Stimulated activated CD8-positive, alpha-beta memory T cell treated with anti-CD3 and anti-CD28 coated beads, Interleukin-4, amount 100 ng/mL, for 24 hours (primary cell): Measurements from ENCODE around the gene SOBP.

Source experiments
- DNase-seq: peaks from one replicate; pipeline ENCODE4 v3.0.0-alpha.2; 2020; ENCODE audit warnings: low read depth

The SOBP gene

DNA sequence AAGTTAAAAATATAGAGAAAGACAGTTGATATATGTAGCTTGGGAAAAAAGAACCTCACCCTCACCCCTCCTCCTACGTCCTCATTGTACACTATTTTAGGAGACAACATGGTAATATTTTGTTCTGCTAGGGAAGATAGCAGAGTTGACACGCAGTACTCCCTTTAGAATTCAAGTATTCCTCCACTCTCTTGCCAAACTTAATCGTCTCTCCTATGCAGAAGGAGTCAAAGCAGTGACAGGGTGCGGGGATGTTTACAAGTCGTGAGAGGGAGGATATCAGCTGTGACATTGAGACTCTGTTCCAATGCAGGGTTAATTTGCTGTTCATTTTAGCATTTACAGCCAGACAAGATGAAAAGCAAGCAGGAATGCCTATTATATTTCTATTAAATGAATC is 97.5 kb downstream of the SOBP start:
- no peak for DNase-seq

DNA sequence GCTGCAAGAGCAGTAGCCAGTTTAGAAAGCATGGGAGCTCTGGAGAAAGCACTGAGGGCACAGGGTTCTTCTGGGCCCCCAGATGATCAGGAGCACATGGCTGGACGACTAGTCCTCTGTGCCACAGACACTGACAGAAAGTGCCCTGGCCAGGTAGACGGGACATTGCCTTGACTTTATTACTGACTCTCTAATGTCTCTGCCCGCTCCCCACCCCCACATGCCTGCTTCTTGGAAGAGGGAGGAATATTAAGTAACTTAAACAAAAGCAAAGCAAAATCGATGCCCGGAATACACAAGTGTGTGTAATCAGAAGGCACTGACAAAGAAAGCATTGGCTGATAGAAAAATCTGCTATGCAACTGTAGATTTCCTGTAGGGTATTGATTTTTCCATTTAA is 99.3 kb downstream of the SOBP start:
- DNase-seq = no peak

DNA sequence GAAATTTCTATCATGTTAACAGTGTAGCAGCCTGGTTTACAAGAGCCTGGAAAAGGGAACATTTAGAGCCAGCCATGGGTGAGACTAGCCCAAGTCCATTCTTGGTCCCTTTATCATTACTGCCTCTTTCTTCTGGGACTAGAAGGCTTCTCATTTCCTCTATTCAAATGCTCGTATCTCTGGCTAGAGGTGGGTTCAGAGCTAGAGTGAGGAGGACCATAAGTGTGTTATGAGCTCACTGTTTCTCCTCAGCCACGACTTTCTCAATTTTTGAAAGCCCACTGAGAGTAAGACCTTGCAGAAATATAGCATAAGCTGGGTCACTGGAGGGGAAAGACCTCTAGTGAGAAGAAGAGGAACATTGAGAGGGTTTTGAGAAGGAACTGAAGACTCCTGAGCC is 100.0 kb downstream of the SOBP start:
- no peak for DNase-seq

DNA sequence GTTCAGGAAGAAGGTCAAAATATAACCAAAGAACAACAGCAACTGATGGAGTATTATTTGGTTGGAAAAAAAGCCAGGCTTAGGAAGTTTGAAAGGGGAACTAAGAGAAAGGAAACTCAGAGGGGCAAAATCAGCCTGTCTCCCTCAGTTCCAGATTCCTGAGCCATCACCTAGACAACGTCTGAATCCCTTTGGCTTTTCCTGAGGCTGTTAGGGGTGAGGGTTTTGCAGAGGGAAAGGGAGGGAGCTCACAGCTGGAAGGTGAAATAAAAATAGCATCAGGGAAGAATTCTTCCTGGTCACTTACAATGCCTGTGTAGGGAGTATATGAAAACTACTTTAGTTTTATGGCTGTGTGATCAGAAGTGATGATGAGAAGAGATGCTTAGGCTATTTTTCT is 100.5 kb downstream of the SOBP start:
- DNase-seq = no peak

DNA sequence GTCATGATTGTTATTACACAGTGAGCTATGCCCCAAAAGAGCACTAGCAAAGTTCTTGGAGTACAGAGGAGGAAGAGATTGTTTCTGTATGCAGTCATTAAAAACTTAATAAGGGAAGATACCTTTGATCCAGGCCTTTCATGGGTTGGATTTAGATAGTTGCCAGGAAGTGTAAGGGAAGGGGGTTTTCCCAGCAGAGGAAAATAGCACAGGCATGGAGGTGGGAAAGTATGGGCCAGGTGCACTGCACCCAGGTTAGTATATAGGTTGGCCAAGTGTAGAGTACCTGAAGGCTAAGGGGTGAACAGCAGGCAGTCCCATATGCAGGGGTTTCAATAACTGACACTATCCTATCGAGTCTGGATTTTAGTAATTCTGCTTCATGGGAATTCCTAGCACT is 101.4 kb downstream of the SOBP start:
- DNase-seq = no peak

DNA sequence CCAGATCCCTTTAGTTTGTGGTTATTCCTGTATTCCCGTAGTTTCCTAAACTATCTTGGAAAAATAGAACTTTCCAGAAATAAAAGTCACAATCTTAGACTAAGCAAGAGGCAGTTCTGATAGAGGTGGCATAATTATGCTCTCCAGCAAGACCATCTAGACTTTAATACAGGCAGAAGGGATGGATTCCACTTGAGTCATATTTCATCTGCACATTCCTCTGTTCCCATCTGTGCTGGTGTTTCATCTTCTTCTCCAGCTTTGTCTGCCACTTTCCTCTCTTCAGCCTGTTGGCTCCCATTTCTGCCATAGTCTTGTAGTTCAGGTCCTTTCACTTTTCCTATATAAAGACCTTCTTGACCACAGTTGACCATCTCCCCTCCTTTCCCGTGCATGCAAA is 102.9 kb downstream of the SOBP start:
- DNase-seq = no peak

DNA sequence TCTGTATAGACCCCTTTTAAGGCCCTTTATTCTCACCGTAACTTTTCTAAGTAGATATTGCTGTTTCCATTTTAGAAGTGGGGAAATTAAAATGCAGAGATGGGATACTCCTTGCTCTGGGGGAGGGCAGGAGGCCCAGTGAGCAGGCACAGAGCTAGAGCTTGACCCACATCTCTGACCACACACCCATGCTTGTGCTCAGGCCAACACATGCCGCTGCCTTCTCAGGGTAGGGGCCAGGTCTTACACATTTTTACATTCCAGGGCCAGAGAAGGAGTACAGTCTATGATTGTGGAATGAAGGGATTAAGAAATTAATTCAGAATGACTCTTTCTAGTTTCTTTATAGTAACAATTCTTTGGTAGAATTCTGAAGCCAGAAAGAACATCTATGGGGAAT is 104.8 kb downstream of the SOBP start:
- no peak for DNase-seq

DNA sequence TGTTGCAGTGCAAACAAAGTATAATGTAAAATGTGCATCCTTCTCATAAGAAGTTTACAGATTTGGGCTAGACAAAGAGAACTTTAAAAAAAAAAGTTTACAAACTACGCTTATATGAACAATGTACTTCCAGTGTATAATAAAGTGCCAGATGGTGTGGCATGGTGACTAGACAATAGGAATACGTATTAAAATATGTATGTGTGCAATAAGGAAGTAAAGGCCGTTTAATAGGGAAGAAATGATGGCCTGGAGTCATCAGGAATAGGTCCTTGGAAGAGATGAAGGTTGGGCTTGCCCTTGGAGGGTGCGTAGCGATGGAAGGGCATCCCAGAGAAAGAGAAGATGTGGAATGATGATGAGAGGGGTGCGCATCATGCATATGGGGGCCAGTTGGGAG is 108.2 kb downstream of the SOBP start:
- DNase-seq = no peak

DNA sequence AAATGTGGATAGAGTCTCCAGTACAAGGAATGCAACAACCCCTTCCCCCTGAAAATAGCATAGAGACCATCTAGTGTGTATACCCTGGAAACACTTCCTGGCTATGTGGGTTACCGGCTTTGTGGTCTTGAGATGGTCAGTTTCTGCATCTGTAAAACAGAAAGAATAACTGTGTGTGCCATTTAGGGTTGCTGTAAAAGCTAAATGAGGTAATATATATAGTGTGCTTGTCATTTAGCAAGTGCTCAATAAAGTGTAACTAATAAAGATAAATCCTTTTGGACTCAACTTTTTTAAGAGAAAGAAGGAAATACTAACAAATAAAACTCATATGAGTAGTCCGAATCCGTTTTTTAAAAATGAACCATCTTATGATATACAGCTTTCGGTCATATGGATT is 109.1 kb downstream of the SOBP start:
- DNase-seq = no peak

DNA sequence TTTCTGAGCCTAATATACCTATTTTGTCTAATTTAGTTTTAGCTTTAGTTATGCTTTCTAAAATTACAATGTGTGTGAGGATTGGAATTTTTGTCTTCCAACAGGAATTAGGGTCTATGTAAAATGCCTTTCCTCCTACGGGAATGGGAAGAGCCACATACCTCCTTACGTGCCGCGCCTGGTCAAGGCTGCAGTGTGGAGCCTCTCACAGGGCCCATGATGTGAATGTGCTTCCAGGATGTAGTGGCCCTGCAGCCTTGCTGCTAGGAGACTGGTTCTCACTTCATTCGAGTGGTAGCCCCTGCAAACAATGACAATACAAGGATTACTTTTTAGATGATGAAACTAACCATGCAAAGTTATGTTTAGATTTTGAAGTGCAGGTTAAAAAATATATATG is 110.2 kb downstream of the SOBP start:
- DNase-seq = no peak

DNA sequence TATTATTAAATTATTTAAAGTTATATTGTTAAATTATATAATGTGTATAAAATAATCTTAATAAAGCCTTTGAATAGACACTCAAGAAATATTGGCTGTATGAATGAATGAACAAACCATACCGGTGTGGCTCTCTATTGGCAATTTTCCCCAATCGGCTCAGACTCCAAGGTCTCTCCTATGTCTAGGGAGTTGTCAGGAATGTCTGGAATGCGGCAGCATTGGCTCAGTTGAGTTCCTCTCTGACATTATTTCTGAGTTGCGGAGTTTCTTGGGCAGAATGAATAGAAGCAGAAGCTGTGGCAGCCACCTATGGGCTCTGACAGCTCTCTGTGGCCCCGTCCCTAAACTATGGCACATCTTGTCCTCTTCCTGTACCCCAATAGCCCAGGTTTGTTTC is 111.0 kb downstream of the SOBP start:
- no peak for DNase-seq

DNA sequence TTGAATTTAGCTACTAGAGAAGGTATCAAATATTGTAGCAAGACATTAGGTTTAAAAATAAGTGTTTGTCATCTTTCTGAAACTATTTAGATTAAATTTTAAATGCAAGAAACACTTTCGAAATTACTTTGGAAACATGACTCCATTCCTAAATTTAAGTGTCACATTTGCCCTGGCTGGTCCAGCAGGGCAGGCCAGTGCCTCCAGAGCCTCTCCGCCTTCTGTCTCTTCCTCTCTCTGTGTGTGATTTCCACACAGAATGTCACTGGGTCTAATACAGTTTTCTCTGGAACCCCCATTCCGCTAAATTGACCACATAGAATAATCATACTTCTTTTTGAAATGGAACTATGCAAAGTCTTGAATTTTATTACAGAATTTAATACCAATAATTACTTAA is 111.5 kb downstream of the SOBP start:
- DNase-seq = no peak

DNA sequence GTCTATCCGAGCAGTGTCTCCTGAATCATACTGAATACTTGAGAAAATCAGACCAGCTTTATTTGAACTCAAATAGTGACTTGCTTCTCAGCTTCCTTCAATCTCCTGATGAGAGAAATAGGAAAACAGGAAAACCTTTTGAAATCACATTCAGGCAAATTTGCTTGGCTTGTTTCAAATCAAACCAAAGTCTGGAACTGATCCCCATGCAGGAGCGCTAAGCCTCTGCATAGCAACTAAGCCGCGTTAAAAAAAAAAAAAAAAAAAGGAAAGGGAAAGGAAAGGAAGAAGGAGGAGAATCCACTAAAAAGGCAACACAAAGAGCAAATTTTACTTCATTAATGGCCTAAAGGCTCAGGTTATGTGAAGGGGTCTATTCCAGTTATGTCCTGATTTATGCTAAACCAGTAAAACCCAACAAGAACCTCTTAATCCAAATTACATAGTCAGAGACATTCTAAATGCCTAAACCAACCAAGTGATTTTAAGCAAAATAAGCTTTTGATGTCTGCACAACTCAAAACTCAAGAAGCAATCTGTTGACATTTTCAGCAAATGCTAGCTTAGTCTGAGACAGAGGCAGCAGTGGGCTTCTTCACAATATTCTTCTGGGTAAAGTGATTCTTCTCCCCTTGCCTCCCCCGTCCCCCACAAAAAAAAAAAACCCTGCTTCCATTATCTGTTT is 112.5 kb downstream of the SOBP start:
- no peak for DNase-seq

DNA sequence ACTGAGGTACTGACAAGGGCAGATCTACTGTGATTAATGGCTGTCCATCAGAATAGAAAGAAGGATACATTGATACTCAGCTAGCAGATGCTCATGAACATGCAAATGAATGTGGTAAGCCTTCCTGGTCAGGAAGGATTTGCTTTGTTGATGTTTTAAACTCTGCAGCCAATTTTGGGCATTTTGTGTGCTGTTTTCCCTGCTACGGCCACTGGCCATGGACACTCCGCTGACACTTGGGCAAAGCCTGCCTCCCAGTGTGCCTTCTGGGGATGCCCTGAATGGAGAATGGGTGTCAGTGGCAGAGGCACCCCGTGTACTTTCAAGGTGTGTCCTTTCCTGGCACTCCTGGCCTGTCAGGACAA is 113.1 kb downstream of the SOBP start:
- no peak for DNase-seq

DNA sequence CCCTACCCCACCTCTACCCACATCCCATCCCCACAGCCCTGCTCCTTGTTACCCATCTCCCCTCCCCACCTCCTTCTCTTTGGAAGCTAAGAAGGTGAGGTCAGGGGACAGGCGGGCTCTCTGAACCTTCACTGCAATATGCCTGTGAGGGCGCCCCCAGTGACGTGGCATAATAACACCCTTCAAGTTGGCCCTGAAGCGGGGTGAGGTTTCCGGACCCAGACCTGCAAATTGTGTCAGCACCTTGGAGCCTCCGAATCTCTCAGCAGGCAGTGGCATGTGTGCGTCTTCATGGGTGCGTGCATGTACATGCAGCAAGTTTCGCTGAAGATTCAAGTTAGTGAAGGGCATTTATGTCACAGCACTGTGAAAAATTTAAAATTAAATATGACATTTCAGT is 114.6 kb downstream of the SOBP start:
- no peak for DNase-seq

DNA sequence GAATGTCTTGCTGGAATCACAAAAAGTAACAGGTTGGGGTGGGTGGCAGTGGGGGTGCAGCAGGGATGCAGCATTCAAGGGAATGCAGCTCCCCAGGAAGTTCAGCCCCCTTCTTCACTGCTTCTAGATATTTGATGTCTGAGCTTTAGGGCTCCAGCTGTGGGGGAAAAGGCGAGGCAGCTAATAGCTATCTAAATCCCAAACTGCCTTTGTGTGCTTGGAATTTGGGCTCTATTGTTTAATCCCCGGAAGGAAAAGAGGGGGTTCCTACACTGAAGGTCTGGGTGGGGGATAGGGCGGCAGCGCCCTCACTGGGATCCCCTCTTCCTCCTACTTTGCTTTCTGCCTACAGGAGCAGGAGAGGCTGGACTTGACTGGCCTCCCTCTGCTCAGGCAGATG is 116.5 kb downstream of the SOBP start:
- DNase-seq = no peak

DNA sequence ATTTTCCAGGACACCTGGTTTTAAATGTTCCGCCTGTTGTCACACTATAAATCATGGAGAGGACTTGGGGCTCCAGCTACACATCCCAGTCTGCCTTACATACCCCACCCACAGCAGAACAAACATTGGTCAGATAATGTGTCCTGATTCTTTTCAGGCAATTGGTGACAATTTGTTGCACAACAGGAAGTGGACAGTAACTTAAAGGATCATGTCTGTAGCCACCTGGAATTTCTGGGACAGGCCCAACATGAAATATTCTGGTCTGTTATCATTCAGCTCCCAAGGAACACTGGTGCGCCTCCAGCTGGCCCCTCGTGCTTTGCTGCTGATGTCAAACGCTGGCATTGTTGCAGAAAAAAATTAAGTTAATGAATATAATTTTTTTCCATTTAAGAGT is 117.2 kb downstream of the SOBP start:
- DNase-seq = no peak

DNA sequence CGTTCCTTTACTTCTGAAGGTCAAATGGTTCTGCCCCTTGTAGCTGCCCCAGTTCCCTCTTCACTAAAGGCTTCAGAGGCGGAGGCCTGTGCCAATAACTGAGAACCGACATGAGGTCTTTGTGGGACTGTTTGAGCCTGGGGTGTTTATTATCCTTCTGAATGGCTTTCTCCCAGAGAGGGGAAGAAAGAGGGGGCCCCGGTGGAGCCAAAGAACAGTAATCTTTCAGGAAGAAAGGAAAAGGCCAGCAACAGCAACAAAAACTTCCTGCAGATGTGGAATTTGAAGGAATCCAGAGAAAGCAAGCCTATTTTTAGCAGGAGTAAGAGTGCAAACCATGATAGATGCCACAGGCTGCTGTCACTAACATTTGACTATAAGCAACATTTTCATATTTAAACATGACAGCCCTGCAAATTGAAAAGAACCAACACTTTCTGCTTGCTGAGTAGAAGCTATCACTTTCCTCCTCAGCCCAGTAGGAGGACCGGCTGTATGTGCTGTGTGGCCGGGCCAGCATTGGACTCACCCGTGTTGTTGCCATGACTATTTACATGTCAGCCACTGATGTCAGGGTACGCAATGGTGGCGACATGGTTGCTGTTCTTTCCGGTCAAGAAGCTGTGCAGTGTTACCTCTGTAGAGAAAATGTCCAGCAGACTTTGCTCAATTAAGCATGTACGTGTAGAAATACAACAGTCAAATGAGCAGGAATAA is 121.3 kb downstream of the SOBP start:
- no peak for DNase-seq

DNA sequence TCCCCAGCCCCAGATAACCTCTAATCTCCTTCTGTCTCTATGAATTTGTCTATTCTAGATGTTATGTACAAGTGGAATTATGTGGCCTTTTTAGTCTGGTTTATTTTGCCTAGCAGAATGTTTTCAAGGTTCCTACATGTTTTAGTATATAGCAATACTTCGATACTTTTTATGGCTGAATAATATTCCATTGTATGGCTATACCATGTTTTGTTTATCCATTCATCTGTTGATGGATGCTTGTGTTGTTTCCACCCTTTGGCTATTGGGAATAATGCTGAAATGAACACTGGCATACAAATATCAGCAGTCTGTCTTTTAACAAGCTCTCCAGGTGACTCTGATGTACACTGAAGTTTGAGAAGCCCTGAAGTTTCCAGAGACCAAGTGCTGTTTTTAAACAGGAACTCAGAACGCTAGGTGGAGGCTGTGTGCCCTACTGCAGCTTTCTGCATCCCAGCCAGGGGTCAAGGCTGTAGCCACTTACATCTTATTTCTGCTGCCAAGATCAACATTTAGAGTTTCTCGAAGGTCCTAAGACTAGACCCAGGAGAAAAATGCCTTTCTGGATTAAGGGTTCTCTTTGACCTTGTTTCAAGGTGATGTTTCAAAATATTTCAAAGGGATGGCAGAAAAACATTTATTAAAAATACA is 123.0 kb downstream of the SOBP start:
- no peak for DNase-seq

DNA sequence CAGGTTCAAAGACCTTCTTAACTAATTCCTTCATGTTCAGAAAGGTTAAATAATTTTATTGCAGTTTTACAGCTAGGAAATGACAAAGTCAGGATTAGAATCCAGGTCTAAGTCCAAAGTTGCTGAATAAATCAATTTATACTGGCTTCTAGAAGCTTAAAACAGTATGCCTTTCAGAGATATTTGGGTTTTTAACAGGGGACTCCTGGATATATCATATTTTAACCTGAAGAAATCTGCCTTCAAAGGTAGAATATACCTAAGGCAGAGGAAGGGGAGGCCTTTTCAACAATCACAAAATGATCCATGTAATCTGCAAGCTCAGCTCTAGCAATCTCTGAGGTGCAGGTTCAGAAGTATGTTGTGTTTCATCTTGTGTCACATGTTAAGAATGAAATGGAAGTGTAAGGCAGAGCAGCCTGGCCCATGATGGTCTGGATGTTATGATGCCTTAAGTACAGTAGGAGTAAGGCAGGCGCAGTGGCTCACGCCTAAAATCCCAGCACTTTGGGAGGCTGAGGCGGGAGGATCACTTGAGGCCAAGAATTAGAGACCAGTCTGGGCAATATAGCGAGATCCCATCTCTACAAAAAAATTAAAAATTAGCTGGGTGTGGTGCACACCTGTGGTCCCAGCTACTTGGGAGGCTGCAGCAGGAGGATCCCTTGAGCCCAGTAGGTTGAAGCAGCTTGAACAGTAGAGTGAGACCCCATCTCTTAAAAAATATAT is 123.9 kb downstream of the SOBP start:
- DNase-seq = no peak

DNA sequence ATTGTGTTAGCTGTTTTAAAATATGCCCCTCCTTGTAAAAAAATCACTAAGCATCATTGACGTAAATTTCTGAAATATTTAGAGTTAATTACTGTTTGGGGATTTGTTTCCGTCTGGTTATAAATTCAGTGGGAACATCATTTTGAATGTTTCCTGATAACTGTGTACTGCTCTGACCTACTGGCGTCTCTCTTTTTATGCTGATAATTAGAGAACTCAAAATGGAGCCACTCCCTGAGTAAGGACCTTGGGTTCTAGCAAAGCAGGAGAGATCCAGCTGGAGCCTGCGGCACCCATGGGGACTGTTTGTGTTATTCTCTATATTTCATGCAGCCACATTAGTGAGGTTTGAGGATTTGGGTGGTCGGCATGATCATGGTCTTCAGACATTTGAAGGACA is 124.9 kb downstream of the SOBP start:
- DNase-seq = no peak

DNA sequence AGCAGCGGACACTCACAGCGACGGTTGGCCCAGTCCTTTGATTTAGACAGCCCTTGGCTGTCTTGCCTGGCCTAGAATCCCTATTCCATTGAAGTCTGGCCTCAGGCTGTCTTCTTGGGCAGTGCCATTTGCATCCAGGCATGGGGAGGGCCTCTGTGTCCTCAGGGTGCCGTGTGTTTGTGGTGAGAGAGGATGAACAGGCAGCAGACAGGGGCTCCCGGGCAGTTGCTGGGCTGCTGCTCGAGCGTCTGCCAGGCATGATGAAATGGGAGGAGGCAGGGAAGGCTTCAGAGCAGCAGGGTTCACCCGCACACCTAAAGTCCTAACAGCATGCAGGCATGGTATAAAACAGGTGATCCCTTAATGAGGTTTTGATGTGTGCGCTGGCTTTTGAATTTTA is 126.9 kb downstream of the SOBP start:
- no peak for DNase-seq

DNA sequence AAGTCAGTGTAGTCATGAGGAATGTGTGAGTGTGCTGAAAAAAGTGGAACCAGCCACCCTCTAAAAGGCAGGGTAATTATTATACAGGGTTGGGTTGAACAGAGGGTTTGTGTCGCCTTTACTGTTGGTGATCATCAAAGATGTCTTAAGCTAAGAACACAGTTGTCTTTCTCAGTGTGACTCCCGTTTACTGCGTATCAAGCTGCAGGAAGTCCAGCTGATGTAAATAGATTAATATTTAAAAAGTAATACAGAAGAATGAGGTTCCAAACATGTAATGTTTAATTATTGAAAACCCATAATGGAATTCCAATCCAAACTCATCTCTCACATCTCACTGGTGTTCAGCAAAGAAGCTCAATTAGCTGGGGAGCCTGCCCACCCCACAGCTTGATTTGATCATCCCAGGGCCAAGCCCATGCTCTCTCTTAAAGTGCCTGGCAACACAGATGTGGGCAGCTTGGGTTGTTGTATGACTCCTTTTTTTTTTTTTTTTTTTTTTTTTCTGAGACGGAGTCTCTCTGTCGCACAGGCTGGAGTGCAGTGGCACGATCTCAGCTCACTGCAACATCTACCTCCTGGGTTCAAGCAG is 127.5 kb downstream of the SOBP start:
- no peak for DNase-seq
